ENCODE results near the gene PRR7.

The PRR7 gene

GRCh38 chr5:177438468-177438867 is 8.1 kb upstream of the PRR7 start:
- no peak for DNase-seq

GRCh38 chr5:177439518-177440053 is 7.0 kb upstream of the PRR7 start:
- no peak for DNase-seq

- DNase-seq = peak; percentile 71
Measured at GRCh38 chr5:177440211-177440989, 6.2 kb upstream of the PRR7 start.

GRCh38 chr5:177440990-177441780 is 5.4 kb upstream of the PRR7 start:
- DNase-seq = no peak

- no peak for DNase-seq
Measured at GRCh38 chr5:177442066-177442826, 4.4 kb upstream of the PRR7 start.

- DNase-seq = no peak
Measured at GRCh38 chr5:177443144-177443983, 3.2 kb upstream of the PRR7 start.

- no peak for DNase-seq
Measured at GRCh38 chr5:177444106-177445051, 2.2 kb upstream of the PRR7 start.

- no peak for DNase-seq
Measured at GRCh38 chr5:177445052-177445916, 1.3 kb upstream of the PRR7 start.

- no peak for DNase-seq
Measured at GRCh38 chr5:177445917-177446199, 756 bp upstream of the PRR7 start.

GRCh38 chr5:177447066-177447610 is 524 bp downstream of the PRR7 start:
- DNase-seq = peak; percentile 71

- no peak for DNase-seq
Measured at GRCh38 chr5:177447611-177448243, 1.1 kb downstream of the PRR7 start.

GRCh38 chr5:177448244-177448950 is 1.8 kb downstream of the PRR7 start:
- no peak for DNase-seq

- DNase-seq = no peak
Measured at GRCh38 chr5:177449140-177450061, 2.8 kb downstream of the PRR7 start.

GRCh38 chr5:177450667-177451424 is 4.2 kb downstream of the PRR7 start:
- DNase-seq = no peak

GRCh38 chr5:177452688-177453638 is 6.3 kb downstream of the PRR7 start:
- DNase-seq = no peak
